Epidermal melanocyte (primary cell): ENCODE measurements around the gene GLB1L.

Experiments
- DNase-seq: peaks from one replicate; pipeline ENCODE4 v3.0.0; 2011; ENCODE audit warnings: low spot score; ENCODE audit not compliant: insufficient read length

GLB1L gene

DNA sequence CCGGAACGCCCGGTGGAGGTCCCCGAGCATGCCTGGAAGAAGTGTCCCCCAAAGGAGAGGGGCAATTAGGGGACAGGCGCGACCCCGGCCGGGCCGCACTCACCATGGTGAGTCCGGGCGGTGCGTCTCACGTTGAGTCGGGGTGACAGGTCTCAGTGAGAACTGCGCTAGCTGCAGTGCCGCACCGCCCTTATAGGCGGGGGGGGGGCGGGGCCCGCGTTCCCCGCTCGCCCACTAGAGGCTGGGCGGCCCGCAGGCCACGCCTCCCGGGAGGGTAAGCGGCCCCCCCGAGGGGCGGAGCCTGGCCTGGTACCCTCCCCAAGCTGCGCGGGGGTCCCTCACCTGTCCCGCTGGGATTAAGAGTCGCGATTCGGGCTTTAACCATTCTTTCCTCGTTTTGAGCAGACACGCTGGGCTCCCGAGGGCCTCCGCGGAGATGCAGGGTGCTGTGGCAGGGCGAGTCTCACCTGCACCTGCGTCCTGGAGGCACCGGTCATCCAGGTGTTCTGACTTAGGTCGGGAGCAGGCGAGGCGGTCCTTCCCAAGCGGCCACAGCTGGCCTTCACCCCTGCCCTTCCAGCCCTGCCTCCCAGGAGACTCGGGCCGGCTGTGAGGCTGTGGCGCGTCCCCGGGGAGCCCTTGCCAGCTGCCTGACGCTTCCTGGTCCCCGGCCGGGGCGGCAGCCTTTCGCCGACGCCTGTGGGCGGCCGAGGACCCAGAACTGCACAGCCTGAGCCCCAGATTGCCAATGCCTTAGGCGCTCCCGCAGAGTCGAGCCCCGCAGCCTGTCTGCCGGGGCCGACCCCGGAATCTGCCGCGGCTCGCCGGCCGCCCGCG, 8.7 kb upstream of the GLB1L start, which contains the start of gene TUBA4A:
Gene TUBA4A (minus strand): TSS at position 166 of the 837 bp plus-strand sequence. CDS start 60 bp downstream, at position 106.
- DNase-seq = peak; percentile 79

DNA sequence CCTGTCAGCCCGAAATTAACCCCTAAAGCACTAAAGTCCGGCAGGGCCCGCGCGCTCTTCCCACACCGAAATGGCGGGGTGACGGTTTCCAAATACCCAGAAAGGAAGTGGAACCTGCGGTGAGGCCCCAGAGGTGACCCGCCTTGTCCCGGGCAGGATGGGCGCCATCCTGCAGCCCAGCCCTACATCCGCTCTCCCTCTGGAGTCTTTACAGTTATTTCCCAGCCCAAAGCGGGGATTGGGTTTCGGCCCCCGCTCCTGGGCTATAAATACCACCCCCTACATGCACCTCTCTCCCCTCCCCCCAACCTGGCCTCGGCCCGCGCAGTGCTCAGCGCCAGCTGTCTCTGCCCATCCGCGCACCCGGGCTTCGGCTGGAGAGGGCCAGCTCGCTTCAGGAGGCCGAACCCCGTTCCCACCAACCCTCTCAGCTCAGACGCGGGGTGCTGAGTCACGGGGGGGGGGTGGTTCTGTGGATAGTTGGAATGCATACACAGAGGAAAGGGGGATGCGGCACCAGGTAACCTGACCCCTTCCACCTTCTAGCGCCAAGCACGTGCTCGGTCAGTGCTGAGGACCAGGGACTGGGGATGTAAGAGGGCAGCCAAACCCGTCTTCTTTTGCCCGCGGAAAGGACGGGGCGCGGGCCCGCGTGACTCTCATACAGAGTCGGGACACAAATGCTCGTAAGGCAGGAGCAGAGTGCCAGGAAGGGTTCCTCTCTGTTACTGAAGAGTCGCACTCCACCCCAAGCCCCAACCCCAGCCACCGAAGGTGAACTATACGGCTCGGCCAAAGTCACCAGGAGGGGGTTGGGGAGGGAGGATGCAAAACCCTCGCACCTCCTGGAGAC, 7.9 kb upstream of the GLB1L start, which contains the start of gene TUBA4B:
Gene TUBA4B (plus strand): TSS at position 344 of the 853 bp plus-strand sequence. CDS start 165 bp downstream, at position 509.
- no peak for DNase-seq

DNA sequence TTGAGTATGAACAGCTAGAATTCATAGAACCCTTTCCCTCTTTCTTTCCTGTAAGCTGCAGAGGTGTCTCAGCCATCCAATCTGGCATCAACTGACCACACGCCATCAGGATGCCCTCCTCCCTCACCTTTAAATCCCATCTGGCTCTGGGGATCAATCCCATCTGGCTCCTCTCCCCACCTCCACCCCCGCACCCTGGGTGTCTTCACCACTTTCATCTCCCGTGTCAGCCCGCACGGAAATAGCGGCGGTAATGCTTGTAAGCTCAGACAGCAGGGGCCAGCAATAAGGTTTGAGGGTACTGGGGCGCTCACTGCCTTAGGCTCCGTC, 7.3 kb upstream of the GLB1L start:
- no peak for DNase-seq

DNA sequence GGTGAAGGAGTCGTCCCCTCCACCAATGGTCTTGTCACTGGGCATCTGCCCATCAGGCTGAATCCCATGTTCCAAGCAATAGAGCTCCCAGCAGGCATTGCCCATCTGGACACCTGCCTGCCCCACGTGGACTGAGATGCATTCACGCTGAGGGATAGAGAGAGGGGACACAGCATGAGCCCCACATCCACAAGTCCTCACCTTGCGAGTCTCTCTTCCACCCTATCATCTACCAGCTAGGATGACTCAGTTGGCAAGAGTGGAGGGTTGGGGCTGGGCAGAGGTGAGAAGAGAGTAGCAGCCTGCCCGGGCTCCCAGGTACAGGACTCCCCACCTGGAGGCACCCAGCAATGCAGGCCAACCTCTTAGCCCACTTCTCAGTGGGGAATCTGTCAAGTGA, 6.8 kb upstream of the GLB1L start:
- DNase-seq = no peak

DNA sequence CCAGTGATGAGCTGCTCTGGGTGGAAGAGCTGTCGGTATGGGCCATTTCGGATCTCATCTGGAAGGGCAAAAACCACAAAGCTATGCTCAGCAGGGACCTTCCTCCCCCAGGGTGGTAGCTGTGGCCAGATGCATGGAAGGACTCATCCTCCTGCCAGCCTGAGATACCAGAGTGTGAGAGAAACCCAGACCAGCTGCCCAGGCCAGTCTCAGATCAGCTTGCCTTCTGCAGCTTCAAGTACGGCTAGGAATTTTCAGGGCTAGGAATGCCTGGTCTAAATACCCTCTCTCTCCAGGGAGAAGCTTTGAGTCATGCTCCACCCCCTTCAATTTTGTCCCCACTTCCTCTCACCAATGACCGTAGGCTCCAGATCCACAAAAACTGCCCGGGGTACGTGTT, 6.4 kb upstream of the GLB1L start:
- DNase-seq = no peak

DNA sequence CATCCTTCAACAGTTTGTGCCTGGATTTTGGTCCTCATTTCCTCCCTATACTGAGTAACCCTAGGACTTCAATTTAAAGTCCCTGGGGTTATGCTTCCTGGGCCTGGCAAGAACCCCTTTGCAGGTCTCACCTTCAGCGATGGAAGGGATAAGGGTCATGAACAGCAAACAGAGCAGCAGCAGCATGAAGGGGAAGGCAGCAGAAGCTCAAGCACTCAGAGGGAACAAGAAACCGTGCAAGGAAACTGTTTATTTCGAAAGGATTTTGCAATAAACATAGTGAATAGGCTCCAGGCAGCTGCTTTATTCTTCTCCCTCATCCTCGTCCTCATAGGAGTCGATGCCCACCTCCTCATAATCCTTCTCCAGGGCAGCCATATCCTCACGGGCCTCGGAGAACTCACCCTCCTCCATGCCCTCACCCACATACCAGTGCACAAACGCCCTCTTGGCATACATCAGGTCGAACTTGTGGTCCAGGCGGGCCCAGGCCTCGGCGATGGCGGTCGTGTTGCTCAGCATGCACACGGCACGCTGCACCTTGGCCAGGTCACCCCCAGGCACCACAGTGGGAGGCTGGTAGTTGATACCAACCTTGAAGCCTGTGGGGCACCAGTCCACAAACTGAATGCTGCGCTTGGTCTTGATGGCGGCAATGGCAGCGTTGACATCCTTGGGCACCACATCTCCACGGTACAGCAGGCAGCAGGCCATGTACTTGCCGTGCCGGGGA, 5.0 kb upstream of the GLB1L start:
- no peak for DNase-seq

DNA sequence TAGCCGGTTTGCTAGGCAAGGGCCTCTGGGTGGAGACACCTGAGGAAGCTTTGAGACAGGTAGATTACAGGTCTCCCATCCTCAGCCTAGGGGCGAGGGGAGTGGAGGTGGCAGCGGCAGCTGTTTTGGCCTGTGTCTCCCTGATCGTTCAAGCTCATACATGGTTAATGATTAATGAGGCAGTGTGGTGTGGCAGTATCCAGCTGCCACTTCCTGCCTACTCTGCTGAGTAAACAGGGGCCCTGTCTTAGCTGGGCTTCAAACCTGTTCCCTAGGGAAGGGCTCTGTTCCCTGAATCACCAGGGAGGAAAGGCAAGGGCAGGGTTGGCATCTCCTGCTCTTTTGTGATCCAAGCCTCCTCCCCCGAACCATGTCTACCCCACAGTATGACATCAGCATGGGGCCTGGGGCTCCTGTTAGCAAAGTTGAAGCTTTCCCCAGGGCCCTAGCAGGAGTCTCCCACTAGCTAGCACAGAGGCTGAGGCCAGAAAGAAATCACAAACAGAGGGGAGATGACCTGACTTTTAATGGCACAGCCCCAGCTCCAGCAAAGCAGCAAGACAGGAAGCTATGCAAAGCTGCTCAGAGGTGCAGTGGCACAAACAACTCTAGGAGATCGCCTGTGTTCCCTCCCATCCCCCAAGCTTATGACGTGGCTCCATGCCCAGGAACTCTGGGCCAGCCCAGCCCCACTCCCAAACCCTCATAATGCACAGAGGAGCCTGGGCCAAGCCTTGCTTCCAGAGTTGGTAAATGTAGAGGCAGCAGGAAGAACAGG, 4.1 kb upstream of the GLB1L start:
- DNase-seq = no peak

DNA sequence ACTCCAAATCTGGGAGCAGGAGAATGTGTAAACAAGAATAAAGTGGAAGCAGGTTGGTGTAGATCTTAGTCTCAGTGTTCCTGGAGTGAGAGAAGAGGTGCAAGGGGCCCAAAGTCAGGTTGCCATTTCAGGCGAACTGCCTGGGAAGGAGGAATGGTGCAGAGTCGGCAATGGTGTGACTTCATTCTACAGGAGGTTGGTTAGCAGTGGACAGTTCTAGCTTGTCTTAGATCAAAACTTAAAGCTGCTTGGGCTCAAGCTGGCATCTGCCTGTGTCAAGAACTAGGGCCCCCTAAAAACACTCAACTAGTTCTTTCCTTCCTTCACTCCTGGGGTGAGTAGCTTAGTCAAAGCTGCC, 3.6 kb upstream of the GLB1L start:
- no peak for DNase-seq

DNA sequence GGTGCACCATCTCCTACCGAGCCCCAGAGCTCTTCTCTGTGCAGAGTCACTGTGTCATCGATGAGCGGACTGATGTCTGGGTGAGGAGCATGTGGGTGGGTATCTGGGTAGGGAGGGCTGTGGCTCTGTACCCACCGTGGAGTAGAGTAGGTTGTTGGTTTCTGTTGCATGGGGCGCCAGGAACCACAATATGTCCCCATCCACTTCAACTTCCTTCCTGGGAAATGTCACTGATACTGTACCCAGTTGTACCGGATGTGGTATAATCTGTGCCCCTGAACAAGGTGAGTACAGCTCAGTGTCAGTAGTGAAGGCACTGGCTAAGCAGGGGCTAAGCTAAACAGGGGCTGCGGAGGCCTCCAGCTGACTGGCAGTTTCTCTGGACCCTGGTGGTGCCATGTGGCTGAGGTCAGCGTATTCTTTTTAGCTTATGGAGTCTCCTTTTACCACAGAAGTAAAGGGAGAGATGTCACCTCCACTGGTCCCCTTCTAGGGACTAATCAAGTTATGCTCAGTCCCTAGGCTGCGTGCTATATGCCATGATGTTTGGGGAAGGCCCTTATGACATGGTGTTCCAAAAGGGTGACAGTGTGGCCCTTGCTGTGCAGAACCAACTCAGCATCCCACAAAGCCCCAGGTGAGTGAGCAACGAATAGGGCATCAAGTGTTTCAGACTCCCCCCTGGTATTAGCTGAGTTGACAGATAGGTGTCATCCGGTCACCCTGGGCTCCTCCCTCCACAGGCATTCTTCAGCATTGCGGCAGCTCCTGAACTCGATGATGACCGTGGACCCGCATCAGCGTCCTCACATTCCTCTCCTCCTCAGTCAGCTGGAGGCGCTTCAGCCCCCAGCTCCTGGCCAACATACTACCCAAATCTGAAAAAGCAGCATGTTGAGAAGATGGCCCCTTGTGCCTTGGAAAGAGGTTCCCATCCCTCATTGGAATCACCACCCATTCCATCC, 2.7 kb upstream of the GLB1L start:
- no peak for DNase-seq

DNA sequence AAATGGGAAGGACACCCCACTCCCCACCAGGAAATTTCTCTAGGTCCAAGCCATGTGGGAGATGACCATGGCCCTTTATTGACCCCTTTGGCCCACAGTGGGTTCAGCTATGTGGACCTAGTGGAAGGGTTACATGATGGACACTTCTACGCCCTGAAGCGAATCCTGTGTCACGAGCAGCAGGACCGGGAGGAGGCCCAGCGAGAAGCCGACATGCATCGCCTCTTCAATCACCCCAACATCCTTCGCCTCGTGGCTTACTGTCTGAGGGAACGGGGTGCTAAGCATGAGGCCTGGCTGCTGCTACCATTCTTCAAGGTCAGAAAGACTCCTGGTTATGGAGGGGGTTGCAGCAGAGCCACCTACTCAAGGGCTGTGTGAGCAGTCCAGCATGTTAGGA, 1.3 kb upstream of the GLB1L start:
- DNase-seq = no peak

DNA sequence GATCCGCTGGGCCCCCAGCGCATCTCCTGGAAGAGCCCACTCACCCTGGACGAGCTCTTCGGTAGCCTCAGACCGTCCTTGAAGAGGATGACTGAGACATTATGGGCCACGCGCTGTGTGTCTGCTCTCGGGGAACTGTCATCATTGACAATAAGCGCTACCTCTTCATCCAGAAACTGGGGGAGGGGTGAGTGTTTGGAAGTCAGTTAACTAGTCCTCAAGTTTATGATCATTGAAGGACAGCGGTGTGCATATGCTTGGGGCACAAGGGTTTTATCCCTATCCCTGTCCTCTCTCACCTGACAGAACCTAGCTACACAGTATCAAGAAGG, 621 bp upstream of the GLB1L start:
- DNase-seq = no peak

DNA sequence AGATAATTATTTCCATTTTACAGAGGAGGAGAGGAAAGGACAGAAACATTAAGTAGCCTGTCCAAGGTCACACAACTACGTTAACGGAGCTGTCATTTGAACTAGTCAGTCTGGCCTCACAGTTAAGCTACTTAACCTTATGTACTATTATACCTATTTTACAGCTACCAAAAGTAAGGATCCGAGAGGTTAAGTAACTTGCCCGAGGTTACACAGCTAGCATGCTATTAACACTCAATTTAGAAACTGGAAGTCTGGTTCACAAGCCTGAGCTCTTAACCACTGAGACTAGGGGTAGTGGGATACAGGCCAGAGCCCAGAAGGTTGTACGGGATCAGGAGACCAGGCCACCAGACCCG, 476 bp downstream of the GLB1L start:
- DNase-seq = no peak

DNA sequence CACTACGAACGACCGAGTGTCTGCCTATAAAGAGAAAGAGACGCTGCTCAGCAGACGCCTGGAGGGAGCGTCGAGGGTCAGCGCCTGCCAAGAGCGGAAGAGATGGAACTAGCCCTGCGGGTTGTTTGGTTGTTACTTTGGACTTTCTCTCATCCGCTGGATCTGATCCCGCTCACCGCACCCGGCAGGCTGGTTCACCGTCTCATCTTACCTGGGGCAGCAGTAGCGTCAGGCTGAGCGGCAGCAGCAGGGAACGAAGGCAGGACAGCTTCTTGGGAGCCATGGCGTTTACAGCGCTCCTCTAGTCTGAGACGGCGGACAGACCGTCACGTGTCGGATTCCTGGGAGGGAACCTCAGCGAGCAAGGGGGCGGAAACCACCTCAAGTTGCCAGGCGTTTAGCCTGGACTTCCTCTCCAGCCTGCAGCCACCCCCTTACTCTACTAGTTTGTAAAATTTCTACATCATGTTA, 1.9 kb downstream of the GLB1L start:
- DNase-seq = no peak

DNA sequence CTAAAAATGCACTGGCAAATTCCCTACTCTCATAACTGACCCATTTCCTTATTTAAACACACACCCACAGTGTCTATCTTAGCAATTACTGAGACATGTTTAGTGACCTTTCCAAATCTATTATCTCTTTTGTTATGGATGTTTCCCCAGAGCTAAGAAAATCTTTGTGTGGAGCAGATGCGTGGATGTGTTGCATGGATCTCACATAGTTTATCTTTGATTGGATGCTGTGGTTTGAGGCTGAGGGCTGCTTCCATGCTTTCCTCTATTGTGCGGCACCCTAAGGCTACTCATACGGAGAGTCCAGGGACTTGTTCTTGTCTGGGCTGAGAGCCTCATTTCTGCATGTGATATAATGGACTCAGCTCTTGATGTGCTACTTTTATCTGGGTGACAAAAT, 10.9 kb downstream of the GLB1L start:
- DNase-seq = no peak

DNA sequence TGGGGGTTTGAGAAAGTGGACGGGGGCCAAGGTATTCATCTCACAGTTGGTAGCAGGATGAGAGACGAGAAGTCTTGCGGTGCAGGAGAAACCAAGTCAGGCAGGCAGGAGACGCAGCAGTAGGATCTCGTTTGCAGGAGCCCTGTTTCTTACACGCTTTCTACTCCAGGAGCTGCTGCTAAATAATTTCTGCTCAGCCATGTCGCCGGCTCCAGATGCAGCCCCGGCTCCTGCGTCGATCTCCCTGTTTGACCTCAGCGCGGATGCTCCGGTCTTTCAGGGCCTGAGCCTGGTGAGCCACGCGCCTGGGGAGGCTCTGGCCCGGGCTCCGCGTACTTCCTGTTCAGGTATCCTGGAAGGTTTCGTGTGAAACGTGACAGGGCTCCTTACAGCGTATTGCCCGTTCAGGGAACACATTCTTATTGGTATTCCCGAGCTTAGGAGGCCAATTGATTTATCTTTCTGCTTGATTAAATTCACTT, 15.1 kb downstream of the GLB1L start:
- no peak for DNase-seq

DNA sequence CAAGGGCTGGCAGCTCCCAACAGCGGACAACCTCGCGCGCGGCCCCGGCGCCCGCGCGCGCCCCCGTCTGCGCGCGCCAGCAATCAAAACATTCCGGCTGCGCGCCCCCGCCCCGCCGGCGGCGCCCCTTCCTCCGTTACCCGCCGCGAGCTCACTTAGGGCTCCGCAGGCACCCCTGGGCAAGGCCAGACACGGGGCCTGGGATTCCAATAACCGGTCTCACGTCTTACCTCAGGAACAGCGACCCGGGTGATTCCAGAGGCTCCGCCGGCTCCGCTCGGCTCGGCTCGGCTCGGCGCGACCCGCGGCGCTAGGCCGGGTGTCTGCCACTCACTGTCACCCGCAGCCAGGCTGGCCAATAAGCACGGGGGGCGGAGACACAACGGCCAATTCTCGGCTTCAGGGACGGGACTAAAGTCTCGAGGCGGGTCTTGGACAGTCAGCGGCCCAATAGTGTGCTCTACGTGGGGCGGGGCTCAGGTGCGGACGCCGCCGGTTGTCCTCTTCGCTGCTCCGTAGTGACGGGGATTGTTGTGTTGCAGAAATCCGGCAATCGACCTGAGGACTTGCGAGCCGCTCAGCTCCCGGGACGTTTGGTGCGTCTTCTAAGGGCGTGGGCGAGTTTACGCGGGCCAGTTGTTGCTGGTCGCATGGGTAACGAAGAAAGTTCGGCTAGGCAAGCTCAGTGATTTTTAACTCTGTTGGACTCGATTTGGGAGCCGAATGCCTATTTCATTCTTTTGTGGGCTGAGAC, 15.8 kb downstream of the GLB1L start, which contains the start of the genes ANKZF1 and ATG9A:
Gene ANKZF1 (plus strand): TSS at position 502 of the 754 bp plus-strand sequence. CDS start 452 bp downstream, outside the sequence.
Gene ATG9A (minus strand): TSS at position 332 of the 754 bp plus-strand sequence. CDS start 1,612 bp downstream, outside the sequence.
- DNase-seq = peak; percentile 99

DNA sequence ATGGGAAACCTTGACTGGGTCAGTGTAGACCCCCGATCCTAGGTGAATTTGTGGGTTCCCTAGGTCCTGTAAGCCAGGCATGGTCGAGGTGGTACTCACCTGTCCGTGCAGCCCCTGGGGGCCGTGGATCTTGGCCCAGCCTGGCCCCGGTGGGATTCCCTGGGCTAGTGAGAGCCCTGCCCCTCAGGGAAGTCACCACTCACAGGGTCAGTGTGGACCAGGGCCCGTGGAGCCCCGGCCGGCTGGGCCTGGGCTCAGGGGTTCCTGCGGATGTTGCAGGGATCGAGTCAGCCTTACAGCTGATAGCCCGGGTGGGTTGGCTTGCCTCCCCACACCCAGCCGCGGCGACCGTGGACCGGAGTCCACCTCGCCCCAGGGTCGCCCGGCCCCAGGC, 16.3 kb downstream of the GLB1L start:
- DNase-seq = no peak

DNA sequence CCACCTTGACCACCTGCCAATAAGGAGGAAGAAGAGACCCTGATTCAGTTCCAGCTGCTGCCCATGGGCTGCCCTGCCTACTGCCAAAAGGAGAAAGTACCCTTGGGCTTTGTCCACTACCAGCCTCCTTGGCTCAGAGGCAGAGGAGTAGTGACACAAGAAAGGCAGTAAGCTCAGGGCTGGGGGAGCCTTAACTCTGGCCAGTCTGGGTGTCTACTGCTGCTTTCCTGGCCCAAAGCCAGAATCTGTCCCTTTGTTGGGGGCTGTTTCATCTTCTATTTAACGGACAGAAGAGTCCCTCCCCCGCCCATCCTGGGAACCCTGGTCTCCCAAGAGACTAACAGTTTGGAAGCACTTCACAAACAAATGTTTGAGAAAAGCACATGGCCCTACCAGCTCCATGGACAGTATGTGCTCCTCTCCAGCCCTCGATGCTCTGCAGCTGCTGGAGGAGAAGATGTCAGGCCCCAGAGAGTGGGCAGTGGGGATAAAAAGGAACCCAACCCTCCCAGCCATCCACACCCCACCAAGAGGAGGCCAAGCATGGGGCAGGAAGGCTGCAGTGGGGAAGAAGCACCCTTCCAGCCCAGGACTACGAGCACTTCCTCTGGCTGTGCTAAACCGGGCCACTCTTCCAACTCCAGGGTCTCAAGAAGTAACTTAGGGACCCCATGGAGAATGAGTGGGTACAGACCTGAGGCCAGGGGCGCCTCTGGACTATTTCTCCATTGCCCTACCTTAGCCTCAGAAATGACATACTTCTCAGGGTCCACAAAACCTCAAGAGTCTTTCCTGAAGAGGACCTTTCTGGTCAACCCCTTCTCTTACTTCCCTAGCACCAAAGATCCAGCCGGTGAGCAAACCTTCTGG, 17.0 kb downstream of the GLB1L start:
- DNase-seq = no peak
